ENCODE measurements around the gene ACTRT2. TPM values are rescaled to one million over a fixed set of nuclear protein-coding genes. Genes with fewer than 3 reads are reported as not detected.

The ACTRT2 gene
- total and polyA plus RNA-seq, 2 experiments from 2014 or later: not detected

DNA sequence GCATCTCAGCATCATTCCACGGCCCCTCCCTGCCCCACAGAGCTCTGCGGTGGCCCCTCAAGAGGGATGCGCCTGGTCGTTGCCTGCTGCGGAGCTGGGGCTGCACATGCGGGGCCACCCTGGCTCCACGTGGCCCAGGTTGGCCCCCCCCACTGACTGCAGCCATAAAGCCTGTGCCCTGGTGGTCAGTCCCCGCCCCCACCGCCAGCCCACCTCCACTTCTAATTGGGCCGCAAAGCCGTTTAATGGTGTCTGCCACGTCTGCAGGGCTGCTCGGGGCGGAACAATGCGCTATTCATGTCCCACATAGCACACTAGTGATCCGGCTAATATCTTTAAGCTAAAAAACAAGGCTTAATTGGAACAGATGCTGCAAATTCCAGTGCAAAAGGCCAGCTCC lies 33.5 kb upstream of the ACTRT2 start:
- H3K36me3 ChIP-seq (replicated peaks; ENCODE audit: insufficient read depth, low read depth): no peaks in the 10 kb centered on the region
- no peaks in the 10 kb centered on the region for H3K27me3 ChIP-seq
- 81% methylated on average over 14 of the region's 16 CpGs for WGBS (ENCODE audit: low lambda C conversion rate, missing lambda C conversion rate)
- H3K4me1 ChIP-seq (ENCODE audit: insufficient read depth): no peaks in the 10 kb centered on the region
- no peaks in the 10 kb centered on the region for H3K79me2 ChIP-seq
- no peaks in the 10 kb centered on the region for H3K9me2 ChIP-seq (replicated peaks; ENCODE audit: insufficient read depth)
- TF ChIP-seq CTCF (IDR thresholded peaks at IDR 0.05; ENCODE audit: poor library complexity): no peak
- no peak for TF ChIP-seq EZH2phosphoT487 (IDR thresholded peaks at IDR 0.05; ENCODE audit: low read depth, severe bottlenecking, unreplicated experiment)
- TF ChIP-seq EZH2 (IDR thresholded peaks at IDR 0.05; ENCODE audit: borderline replicate concordance): no peak
- no peak for DNase-seq (ENCODE audit: low spot score)
- no peak overlapping the region for H2AFZ ChIP-seq
- H3K9me3 ChIP-seq (ENCODE audit: low read depth): no peaks in the 10 kb centered on the region
- H3K27ac ChIP-seq: no peak overlapping the region
- no peaks in the 10 kb centered on the region for H4K20me1 ChIP-seq (ENCODE audit: insufficient read depth, poor library complexity, severe bottlenecking)
- no peak overlapping the region for H3K4me2 ChIP-seq
- H3K4me3 ChIP-seq: no peak overlapping the region

GRCh38 chr1:2988256-2988655 lies 33.0 kb upstream of the ACTRT2 start:
- H3K9me2 ChIP-seq (replicated peaks; ENCODE audit: insufficient read depth): no peaks in the 10 kb centered on the region
- 82% methylated on average over 10 of the region's 10 CpGs for WGBS (ENCODE audit: low lambda C conversion rate, missing lambda C conversion rate)
- no peaks in the 10 kb centered on the region for H4K20me1 ChIP-seq (ENCODE audit: insufficient read depth, poor library complexity, severe bottlenecking)
- no peak for DNase-seq (ENCODE audit: low spot score)
- H3K4me3 ChIP-seq: no peak overlapping the region
- H3K4me2 ChIP-seq: no peak overlapping the region
- no peak for TF ChIP-seq CTCF (IDR thresholded peaks at IDR 0.05; ENCODE audit: poor library complexity)
- TF ChIP-seq EZH2 (IDR thresholded peaks at IDR 0.05; ENCODE audit: borderline replicate concordance): no peak
- no peak for TF ChIP-seq EZH2phosphoT487 (IDR thresholded peaks at IDR 0.05; ENCODE audit: low read depth, severe bottlenecking, unreplicated experiment)
- H2AFZ ChIP-seq: no peak overlapping the region
- H3K27ac ChIP-seq: no peak overlapping the region
- no peaks in the 10 kb centered on the region for H3K4me1 ChIP-seq (ENCODE audit: insufficient read depth)
- H3K27me3 ChIP-seq: no peaks in the 10 kb centered on the region
- H3K9me3 ChIP-seq (ENCODE audit: low read depth): no peaks in the 10 kb centered on the region
- H3K36me3 ChIP-seq (replicated peaks; ENCODE audit: insufficient read depth, low read depth): no peaks in the 10 kb centered on the region
- H3K79me2 ChIP-seq: no peaks in the 10 kb centered on the region

DNA sequence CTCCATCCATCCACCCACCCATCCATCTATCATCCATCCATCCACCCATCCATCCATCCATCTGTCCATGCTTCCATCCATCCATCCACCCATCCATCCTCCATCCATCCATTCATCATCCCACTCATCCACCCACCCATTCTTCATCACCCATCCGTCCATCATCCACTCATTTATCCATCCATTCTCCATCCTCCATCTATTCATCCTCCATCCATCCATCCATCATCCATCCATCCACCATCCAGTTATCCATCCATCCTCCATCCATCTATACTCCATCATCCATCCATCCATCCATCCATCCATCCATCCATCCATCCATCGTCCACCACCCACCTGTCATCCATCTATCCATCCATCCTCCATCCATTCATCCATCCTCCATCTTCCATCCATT lies 32.1 kb upstream of the ACTRT2 start:
- Histone ChIP-seq H3K79me2 (no peaks in the 10 kb centered on the region), H3K9me3 (ENCODE audit: low read depth) (no peaks in the 10 kb centered on the region), H3K27ac (no peak overlapping the region), H3K36me3 (replicated peaks; ENCODE audit: insufficient read depth, low read depth) (no peaks in the 10 kb centered on the region), H3K4me1 (ENCODE audit: insufficient read depth) (no peaks in the 10 kb centered on the region), H2AFZ (no peak overlapping the region), H3K9me2 (replicated peaks; ENCODE audit: insufficient read depth) (no peaks in the 10 kb centered on the region), H3K4me2 (no peak overlapping the region), H4K20me1 (ENCODE audit: insufficient read depth, poor library complexity, severe bottlenecking) (no peaks in the 10 kb centered on the region), H3K4me3 (no peak overlapping the region), H3K27me3 (no peaks in the 10 kb centered on the region)
- no peak for DNase-seq (ENCODE audit: low spot score)
- TF ChIP-seq EZH2phosphoT487 (IDR thresholded peaks at IDR 0.05; ENCODE audit: low read depth, severe bottlenecking, unreplicated experiment) (no peak), CTCF (IDR thresholded peaks at IDR 0.05; ENCODE audit: poor library complexity) (no peak), EZH2 (IDR thresholded peaks at IDR 0.05; ENCODE audit: borderline replicate concordance) (no peak)
- WGBS (ENCODE audit: low lambda C conversion rate, missing lambda C conversion rate): 52% methylated on average over 2 of the region's 2 CpGs

GRCh38 chr1:2989976-2990375 lies 31.3 kb upstream of the ACTRT2 start:
- no peak overlapping the region for H3K27ac ChIP-seq
- H3K9me3 ChIP-seq (ENCODE audit: low read depth): no peaks in the 10 kb centered on the region
- TF ChIP-seq CTCF (IDR thresholded peaks at IDR 0.05; ENCODE audit: poor library complexity) (no peak), EZH2phosphoT487 (IDR thresholded peaks at IDR 0.05; ENCODE audit: low read depth, severe bottlenecking, unreplicated experiment) (no peak), EZH2 (IDR thresholded peaks at IDR 0.05; ENCODE audit: borderline replicate concordance) (no peak)
- DNase-seq (ENCODE audit: low spot score): no peak
- no peak overlapping the region for H2AFZ ChIP-seq
- no peaks in the 10 kb centered on the region for H3K36me3 ChIP-seq (replicated peaks; ENCODE audit: insufficient read depth, low read depth)
- no peaks in the 10 kb centered on the region for H3K9me2 ChIP-seq (replicated peaks; ENCODE audit: insufficient read depth)
- H3K79me2 ChIP-seq: no peaks in the 10 kb centered on the region
- no peaks in the 10 kb centered on the region for H3K4me1 ChIP-seq (ENCODE audit: insufficient read depth)
- no peak overlapping the region for H3K4me2 ChIP-seq
- no peaks in the 10 kb centered on the region for H3K27me3 ChIP-seq
- no peak overlapping the region for H3K4me3 ChIP-seq
- H4K20me1 ChIP-seq (ENCODE audit: insufficient read depth, poor library complexity, severe bottlenecking): no peaks in the 10 kb centered on the region
- WGBS (ENCODE audit: low lambda C conversion rate, missing lambda C conversion rate): 84% methylated on average over 7 of the region's 7 CpGs

All from hepatocyte (in vitro differentiated cells).